HG03066 (cell line): ENCODE data around the gene SH3RF3.

Source experiments
- ATAC-seq: cut with Tn5 transposase; IDR thresholded peaks from one replicate; pipeline ENCODE4 v1.9.1; 2021; ENCODE audit warnings: low read depth; ENCODE audit not compliant: unreplicated experiment

SH3RF3 gene

DNA sequence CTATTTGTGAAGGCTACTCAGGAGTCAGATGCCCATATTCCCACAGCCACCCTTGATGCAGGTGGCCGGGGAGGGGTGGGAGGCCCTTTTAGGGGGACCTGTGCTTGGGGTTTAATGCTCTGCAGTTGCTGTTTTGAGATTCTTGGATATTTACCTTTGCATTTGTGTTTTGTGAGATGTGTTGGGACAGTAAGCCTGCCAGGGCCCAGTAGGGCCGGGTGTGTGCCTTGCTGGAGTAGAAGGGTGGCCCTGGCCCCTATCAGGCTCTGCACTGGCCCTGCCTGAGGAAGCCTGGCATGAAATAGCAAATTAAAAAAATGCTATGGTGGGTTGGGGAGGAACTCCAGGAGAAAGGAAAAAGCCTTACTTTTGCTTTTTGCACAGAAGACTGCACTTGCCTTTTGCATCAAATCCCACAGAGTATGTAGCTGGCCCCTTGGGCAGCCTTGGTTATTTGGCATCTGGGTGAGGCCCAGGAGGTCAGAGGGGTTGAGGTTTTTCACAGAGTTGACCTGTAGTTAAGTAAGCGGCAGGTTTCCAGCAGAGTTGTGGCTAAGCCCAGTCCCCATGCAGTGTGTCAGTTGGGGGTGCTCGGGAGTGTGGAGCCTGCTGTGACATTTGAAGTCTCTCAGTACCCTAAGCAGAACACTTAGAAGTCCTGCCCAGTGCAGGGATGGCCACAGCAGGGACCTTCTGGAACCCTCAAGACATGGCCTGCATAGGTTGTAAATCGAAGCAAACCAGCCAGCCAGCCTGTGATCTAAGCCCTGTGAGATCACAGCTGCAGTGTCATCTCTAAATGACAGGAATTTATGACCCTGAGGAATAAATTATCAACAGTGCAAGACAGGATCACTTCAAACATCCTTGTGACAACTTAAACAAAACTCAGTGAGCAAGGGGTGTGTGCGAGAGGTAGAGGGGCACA, 68.8 kb downstream of the SH3RF3 start:
- ATAC-seq = no peak

DNA sequence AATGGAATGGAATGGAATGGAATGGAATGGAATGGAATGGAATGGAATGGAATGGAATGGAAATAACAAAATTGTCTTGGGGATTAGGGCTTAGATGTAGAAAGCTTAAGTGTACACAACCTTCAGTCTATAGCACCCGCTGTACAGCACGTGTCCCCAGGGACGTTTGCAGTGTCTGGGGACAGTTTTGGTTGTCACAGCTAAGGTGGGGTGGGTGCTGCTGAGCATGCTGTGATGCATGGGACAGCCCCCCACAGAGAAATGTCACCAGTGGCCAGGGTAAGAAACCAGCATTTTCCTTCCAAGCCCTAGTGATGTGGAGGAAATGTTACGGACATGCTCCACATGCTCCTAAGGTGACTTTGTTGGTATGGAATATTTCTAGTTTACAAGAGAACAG, 70.8 kb downstream of the SH3RF3 start:
- ATAC-seq = no peak

DNA sequence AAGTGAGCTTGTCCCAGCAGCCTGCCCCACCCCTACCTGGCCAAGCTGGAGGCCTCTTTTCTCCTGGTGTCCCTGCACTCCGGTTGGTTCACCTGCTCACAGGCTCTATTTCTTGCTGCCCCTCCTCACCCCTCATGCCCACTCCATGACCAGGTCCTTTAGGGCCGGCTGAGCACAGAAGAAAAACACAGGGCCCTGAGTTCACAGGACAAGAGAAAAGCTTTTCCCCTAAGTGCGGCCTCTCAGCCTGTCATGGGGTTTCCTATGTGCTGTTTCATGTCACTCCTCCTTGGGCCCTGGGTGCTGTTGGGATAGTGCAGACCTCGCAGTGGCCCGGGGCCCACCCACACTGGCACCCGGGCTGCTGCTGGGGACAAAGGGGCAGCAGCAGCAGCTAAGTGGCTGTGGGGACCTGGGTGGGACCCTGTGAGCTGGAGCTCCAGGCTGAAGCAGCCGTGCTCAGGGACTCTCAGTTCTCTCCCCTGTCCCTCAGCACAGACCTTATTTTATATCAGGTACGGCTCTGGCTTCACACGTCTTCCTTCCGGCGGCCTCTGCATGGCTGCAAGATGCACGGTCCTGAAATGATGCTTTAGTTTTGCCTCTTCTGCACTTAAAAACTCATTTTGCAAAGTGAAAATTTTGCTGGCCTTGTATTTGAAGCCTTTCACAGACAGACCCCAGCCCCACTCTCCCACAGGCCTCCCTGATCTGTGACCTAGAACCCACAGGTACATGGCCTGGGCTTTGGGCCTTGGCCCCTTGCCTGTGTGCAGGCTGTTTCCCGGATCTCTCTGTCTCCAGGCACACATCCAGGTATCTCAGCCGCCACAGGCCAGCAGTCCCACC, 71.8 kb downstream of the SH3RF3 start:
- no peak for ATAC-seq

DNA sequence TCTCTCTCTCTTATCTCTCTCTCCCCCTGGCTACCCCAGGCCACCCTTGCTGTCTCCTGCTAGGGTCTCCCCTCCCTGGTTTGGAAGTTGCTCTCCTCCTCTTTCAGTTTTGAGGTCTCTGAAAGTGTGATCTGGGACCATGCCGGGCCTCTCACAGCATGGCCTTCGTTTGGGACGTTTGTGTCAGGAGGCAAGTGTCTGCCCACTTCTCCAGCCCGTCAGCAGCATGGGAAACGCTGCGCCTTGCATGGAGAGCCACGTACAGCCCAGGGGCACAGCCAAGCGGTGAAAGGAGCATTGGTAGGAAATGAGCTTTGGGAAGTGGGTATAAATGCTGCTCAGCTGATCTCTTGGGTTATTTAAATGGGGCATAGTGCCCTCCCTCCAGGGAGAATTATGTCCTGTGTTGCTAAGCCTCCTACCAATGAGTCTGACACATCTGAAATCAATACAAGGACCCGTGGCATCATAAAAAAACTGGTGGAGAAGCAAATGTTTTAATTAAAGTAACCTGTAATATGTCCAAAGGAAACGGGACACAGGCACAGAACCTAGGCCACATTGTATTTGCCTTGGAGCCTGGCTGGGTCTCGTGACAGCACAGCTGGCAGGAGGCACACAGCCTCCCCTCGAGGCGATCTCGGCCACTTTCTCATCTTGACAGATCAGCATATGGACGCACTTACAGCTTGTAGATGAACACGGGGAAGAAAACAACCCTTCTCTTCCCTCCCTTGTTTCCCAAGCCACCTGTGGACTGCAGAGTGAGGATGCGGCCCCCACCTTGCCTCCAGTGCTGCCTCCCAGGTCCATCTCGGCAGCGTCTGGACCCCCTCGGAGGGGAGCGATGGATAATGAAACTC, 72.7 kb downstream of the SH3RF3 start:
- ATAC-seq = no peak

DNA sequence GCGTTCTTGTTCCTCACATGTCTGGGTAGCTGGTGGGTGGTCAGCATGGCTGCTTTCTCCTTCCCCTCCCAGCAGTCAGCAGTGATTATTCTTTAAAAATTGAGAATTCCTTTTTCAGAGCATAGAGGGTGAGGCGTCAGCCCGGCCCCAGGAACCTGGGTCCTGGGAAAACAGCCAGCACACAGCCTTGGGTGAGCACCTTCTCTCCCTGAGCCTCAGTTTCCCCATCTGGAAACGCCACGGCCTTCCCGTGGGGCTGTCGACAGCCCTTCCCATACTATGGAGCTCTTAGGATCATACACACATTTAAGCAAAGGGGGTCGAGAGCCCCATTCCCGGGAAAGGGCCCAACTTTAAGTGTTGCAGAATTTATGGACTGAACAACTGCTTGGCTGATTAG, 73.5 kb downstream of the SH3RF3 start:
- no peak for ATAC-seq

DNA sequence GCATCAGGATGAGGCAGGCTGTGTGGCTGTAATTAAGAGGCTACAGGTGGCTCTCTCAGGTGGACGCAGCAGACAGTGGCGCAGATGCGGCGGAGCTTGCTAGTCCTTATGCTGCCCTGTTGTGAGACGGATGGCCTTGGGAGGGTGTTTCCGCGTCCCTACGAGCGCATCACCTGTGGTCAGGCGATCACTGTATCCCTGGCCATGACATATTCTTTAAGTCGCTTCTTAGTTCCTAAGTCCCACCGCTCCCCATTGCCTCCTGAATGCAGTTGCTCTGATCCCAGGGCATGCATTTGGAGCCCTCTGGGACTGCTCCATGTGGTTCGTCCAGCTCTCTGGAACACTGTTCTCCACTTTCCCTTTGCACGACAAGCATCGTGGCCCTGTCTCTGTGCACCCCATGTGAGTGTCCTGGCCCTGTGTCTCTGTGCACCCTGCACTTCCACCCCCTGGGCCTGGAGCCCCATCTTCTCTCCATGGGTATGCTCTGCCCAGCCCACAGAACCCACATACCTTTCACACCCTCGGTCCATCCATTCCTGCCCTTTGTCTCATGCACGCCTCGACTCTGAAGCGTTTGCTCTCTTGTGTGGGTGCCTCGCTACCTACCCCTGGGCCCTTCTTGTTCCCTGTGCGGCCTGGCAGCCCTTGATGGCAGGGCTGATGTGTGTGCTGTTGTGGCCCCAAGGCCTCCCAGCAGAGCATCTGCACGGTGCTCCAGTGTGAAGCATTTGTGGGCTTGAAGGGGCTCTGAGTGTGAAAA, 74.4 kb downstream of the SH3RF3 start:
- ATAC-seq = no peak

DNA sequence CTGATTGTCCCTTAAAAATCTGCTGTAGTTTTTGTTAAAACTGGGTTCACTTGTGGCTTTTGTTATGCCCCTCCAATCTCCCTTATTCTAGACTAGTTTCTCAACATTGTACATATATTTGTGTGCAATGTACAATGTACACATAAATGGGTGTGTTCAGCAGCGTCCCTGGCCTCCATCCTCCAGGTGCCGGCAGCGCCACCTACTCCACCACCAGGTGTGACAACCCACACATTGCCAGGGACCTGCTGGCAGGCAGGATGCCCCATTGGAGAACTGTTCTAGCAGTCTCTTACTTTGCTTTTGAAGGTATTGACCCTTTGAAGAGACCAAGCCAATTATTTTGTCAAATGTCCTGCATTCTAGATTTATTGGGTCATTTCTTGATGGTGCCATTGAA, 75.4 kb downstream of the SH3RF3 start:
- ATAC-seq = no peak

DNA sequence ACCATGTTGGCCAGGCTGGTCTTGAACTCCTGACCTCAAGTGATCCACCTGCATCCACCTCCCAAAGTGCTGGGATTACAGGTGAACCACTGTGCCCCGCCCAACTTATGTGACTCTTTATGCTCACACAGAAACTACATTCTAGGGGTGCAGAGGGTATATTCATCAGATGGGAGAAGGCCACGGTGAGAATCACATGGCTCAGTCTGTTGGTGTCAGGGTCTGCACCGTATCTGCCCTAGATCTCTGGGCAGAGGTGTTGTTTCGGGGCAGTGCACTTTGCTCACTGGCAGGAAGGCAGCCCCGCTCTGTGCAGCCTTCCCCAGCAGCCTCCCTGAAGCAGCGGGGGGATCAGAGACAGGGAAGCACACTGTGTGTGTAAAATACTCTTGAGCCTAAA, 76.4 kb downstream of the SH3RF3 start:
- no peak for ATAC-seq

DNA sequence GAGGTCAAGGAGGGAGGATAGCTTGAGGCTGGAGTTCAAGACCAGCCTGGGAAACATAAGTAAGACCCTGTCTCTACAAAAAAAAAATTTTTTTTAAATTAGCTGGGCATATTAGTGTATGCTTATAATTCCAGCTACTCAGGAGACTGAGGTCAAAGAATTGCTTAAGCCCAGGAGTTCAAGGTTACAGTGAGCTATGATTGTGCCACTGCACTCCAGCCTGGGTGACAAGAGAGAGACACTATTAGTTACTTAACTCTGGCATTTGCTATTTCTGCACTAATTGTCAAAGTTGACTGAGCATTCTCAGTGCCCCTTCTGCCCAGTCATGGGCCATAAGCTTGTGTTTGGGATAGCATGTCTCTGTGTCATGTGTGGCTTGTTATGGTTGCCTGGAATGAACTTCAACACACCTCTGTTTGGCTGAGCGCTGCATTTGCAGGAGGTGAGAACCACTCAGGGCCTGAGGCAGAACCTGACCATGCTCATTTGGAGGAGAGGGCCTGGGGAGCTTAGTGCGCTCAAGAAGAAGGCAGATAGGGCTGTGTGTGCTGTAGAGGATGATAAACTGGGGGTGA, 77.7 kb downstream of the SH3RF3 start:
- ATAC-seq = no peak

DNA sequence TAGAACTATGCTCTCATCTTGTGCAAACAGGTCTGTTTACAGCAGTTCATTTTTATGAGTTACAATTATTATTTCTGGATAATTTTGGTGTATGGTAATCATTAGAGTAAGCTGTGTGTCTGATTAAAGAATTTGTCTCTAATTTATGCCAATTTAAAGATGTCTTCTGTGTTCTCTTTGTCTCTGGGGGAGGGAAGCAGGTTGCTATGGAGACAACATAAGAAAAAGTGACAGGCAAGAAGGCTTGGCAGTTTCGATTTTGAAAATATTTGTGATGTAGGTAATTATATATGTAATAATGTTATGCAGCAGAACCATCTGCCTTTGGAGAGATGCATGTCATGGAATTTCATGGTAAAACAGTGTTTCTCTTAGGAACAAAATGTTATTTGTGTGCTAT, 78.2 kb downstream of the SH3RF3 start:
- ATAC-seq = no peak

DNA sequence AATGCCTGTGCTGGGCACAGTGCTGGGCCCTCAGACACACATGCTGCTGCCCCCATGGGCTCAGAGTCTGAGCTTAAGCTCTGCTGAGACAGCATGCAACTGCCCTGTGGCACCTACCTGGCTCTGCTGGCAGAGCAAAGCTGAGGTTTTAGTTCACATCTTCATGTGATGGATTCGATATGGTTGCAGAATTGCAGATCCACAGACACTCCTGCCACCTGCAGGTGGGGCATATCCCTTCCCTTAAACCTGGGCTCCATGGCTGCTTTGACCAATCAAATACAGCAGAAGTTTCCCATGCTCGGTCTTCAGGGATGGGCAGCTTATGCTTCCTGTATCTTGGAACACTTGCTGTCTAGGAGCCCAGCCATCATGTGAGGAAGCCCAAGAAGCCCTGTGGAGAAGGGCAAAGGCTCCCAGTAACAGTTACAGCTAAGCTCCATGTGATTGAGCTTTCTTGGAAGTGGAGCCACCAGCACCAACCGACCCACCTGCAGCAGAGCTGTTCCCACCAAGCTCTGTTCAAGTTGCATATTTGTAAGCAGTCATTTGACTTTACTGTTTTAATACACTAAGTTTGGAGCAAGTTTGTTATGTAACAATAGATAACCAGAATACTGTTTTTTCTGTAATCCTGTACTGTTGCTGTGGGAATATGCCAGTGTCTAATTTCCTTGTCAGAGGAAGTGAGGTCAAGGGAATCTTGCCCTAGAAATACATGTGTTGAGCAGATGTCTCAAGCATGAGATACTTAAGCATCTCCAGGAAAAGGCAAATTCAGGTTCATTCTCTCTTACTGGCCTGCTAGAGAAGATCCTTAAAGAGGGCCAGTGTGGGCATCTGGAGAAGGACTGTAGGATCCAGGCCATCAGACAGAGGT, 79.3 kb downstream of the SH3RF3 start:
- no peak for ATAC-seq

DNA sequence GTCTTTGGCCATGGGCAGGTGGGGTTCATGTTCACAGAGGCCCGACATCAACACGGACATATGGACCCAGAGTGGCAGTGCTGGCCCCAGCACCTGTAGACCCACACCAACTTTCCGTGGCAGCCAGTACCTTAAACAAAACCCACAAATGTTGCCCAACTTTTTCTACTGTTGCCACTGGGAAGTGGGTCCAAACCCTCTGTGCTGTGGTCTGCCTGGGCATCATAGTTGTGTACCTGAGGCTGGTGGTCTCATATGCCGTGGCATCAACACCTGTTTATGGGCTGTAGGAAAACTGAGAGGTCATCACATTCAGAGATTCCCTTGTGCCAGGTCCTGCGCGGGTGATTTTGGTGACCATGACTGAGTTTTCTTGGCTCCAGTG, 79.9 kb downstream of the SH3RF3 start:
- ATAC-seq = no peak

DNA sequence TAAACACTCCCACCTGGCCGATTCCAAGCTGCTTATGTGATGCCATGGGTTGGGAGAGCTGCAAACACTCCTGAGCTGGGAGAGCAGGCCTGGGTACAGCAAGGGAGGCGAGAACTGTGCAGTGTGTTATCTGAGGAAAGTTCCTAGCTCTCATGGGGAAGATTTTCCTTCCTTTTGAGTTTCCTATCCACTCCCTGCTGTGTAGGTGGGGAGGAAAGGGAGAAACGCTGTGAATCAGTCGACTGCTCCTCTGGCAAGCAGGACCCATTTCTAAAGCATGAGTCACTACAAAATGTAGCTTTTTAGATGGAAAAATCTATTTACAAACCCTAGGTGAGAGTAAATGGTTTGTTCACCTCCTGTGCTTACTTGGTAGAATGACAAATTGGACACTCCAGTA, 80.4 kb downstream of the SH3RF3 start:
- no peak for ATAC-seq

DNA sequence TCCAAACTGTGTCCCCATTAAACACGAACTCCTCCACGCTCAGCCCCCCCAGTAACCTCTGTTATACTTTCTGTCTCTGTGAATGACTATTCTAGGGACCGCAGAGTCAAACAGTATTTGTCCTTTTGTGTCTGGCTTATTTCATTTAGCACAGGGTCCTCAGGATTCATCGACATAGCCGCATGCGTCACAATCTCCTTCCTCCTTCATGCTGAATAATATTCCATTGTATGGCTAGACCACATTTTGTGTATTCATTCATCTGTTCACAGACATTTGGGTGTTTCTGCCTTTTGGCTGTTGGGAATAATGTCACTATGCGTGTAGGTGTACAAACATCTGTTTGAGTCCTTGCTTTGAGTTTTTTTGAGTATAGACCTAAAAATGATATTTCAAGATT, 80.9 kb downstream of the SH3RF3 start:
- no peak for ATAC-seq

DNA sequence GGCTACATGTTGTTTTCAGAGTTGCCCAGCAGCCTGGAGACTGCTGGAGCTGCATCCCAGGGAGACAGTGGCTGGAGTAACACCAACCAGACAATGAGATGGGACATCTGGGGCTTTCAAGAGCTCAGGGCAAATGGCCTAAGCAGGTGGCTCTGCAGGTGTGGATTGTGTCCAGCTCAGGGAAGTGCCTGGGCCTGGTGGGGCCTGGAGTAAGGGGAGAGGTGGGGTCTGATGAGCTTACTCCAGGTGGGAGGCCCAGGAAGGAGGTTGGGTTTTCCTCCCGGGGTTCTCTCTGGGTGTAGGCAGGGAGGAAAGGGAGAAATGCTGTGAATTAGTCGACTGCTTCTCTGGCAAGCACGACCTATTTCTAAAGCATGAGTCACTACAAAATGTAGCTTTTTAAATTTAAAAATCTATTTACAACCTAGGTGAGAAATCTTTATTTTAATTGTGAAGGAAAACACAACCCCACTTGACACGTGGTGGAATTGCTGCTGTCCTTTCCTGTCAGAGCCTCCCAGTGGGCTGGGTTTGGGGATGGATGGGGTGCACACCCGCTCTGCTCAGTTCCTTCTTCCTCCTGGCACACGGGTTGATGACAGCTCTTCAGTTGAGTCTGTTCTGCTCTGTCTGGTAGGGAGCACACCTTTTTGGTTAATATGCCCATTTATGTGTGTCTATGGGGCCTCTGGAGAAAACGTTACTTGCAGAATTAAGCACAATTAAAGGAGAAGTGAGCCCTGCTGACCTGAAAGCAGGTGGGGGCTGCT, 81.6 kb downstream of the SH3RF3 start:
- ATAC-seq = no peak

DNA sequence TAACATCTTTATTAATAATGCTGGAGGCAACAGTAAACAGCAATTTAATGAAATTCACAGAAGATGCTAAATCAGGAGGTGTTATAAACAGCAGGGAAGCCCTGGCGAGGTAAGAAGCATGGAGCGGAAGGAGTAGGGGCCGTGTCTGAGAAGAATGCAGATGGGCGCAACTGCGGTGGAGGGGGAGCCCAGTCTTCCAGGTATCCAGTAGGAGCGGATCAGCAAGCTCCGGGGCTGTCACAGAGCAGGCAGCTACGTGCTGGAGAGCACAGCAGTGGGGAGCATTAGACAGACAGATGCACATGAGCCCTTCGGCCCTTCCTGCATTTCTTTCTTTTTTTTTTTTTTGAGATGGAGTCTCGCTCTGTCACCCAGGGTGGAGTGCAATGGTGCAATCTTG, 82.3 kb downstream of the SH3RF3 start:
- no peak for ATAC-seq

DNA sequence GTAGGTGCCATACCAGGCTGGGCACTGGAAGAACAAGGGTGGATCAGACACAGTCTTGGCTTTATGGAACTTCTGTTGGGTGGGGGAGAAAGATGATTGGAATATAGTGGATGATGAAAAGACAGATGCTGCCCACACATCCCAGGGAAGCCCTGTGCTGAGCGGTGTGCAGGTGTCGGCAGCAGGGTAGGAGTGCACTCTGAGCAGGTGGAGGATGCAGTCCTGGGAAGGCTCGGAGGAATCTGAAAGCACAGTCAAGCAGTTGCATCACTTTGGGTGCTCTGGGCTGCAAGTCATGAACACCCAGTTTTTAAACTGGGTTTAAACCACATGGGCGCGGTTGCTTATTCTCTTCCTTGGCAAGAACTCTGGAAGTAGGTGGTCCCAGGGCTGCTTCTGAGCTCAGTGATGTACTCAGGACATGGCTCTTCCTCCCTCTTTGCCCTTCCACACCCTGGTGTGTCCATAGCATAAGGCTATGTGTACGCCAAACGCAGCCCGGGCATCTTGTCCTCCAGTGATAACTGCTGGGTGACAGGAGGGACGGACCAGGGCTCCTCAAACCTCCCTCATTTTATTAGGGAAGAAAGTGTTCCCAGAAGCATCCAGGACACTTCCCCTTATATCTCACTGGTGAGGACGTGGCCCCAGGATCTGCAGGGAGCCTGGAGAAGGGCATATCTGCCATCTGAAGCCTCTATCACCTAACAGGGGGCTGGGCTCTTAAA, 84.0 kb downstream of the SH3RF3 start:
- no peak for ATAC-seq
